Endodermal cell (in vitro differentiated cells): ENCODE data around the gene COPB1. TPM values are rescaled to one million over a fixed set of nuclear protein-coding genes. Genes with fewer than 3 reads are reported as not detected.

Source experiments
- DNase-seq: peaks from one replicate; pipeline ENCODE4 v3.0.0-alpha.2; 2017
- H3K27ac ChIP-seq: 2 replicates; pipeline ENCODE4 v1.5.1; 2013; ENCODE audit warnings: mild to moderate bottlenecking, low read depth, low read length, moderate library complexity
- H3K27me3 ChIP-seq: 2 replicates; pipeline ENCODE4 v1.6.1; 2013; ENCODE audit warnings: mild to moderate bottlenecking, low read length, moderate library complexity; ENCODE audit not compliant: insufficient read depth, control insufficient read depth, poor library complexity, severe bottlenecking
- H3K36me3 ChIP-seq: 2 replicates; pipeline ENCODE4 v1.7.0; 2013; ENCODE audit warnings: mild to moderate bottlenecking, low read length, moderate library complexity; ENCODE audit not compliant: control insufficient read depth, insufficient read depth
- H3K4me1 ChIP-seq: one replicate; pipeline ENCODE4 v1.7.0; 2013; ENCODE audit warnings: low read length; ENCODE audit not compliant: control insufficient read depth, insufficient read depth
- H3K4me3 ChIP-seq: 2 replicates; pipeline ENCODE4 v1.5.1; 2013; ENCODE audit warnings: mild to moderate bottlenecking, low read length, moderate library complexity
- H3K9ac ChIP-seq: 2 replicates; pipeline ENCODE4 v1.6.1; 2013; ENCODE audit warnings: mild to moderate bottlenecking, low read length, moderate library complexity; ENCODE audit not compliant: poor library complexity, severe bottlenecking; ENCODE audit errors: extremely low read depth
- H3K9me3 ChIP-seq: 2 replicates; pipeline ENCODE4 v1.6.1; 2013; ENCODE audit warnings: mild to moderate bottlenecking, low read length, moderate library complexity; ENCODE audit not compliant: control insufficient read depth
- H3K27ac Mint-ChIP-seq: 2 replicates; pipeline ENCODE4 v1.8.0; 2020; ENCODE audit warnings: mixed read lengths
- H3K27me3 Mint-ChIP-seq: 2 replicates; pipeline ENCODE4 v1.8.0; 2021; ENCODE audit warnings: mild to moderate bottlenecking, mixed read lengths; ENCODE audit not compliant: insufficient read depth
- H3K36me3 Mint-ChIP-seq: 2 replicates; pipeline ENCODE4 v1.8.0; 2020; ENCODE audit warnings: low read depth, mixed read lengths
- H3K4me1 Mint-ChIP-seq: 2 replicates; pipeline ENCODE4 v1.8.0; 2020; ENCODE audit warnings: mixed read lengths
- H3K4me3 Mint-ChIP-seq: 2 replicates; pipeline ENCODE4 v1.8.0; 2020; ENCODE audit warnings: mild to moderate bottlenecking, moderate library complexity, mixed read lengths
- H3K9me3 Mint-ChIP-seq: 2 replicates; pipeline ENCODE4 v1.8.0; 2020; ENCODE audit warnings: mild to moderate bottlenecking, mixed read lengths
- WGBS, 2 experiments: methylation state at CpG; one replicate each; pipeline versions ENCODE4 v1.1.5 to v1.1.7; 2013; ENCODE audit warnings: missing lambda C conversion rate in 2 of 2, mixed read lengths in 1 of 2; ENCODE audit not compliant: insufficient coverage in 1 of 2, insufficient read length in 1 of 2; 5-methylcytosine and 5-hydroxymethylcytosine counted together
- total RNA-seq, 2 donors: library from RNA; stranded (reverse); fragmentation: NEBNext Ultra II Directional in 1 of 2; extraction: Animal tissue kit (Norgen Biotek cat#: 25700) in 1 of 2; gene quantifications; 2 replicates in 1 of 2; 3 replicates in 1 of 2; pipeline ENCODE4 v1.2.1, GENCODE V29; 2021
- TF ChIP-seq, protein P1 (sequence below): fragments of 200-600 bp; sonication (generic); conservative IDR thresholded peaks from 2 replicates; pipeline ENCODE4 v1.5.0; 2021; ENCODE audit warnings: antibody characterized with exemption, mild to moderate bottlenecking

COPB1 gene
- total RNA-seq, 2 donors from 2014 or later, result 91.3 to 116 TPM

GRCh38 chr11:14546672-14547071 lies 47.1 kb upstream of the COPB1 start:
- DNase-seq, result no peak
- Mint-ChIP-seq H3K4me1 (peaks cover 12% of the 10 kb centered on the region), H3K27me3 (no peaks in the 10 kb centered on the region), H3K4me3 (no peak overlapping the region), H3K9me3 (no peaks in the 10 kb centered on the region), H3K36me3 (no peaks in the 10 kb centered on the region), H3K27ac (no peak overlapping the region)
- H3K36me3 ChIP-seq, result no peaks in the 10 kb centered on the region
- no peaks in the 10 kb centered on the region for H3K9me3 ChIP-seq
- TF ChIP-seq, protein P1, sequence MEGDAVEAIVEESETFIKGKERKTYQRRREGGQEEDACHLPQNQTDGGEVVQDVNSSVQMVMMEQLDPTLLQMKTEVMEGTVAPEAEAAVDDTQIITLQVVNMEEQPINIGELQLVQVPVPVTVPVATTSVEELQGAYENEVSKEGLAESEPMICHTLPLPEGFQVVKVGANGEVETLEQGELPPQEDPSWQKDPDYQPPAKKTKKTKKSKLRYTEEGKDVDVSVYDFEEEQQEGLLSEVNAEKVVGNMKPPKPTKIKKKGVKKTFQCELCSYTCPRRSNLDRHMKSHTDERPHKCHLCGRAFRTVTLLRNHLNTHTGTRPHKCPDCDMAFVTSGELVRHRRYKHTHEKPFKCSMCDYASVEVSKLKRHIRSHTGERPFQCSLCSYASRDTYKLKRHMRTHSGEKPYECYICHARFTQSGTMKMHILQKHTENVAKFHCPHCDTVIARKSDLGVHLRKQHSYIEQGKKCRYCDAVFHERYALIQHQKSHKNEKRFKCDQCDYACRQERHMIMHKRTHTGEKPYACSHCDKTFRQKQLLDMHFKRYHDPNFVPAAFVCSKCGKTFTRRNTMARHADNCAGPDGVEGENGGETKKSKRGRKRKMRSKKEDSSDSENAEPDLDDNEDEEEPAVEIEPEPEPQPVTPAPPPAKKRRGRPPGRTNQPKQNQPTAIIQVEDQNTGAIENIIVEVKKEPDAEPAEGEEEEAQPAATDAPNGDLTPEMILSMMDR, result no peak
- H3K9ac ChIP-seq, result no peak overlapping the region
- H3K4me1 ChIP-seq, result peaks cover 10% of the 10 kb centered on the region
- no peak overlapping the region for H3K4me3 ChIP-seq
- no peak overlapping the region for H3K27ac ChIP-seq
- no peaks in the 10 kb centered on the region for H3K27me3 ChIP-seq

DNA sequence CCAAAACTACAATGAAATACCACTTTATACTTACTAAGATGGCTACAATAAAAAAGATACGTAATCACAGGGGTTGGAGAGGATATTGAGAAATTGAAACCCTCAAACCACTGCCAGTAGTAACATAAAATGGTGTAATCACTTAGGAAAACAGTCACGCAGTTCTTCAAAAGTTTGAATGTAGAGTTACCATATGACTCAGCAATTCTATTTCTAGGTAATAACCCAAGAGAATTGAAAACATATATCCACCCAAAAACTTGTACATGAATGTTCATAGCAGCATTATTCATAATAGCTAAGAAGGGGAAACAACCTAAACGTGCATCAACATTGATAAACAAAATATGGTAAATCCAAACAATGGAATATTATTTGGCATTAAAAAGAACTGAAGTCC lies 45.0 kb upstream of the COPB1 start:
- WGBS, 2 experiments, result 94 to 100% methylated on average over 2 to 3 of the region's 3 CpGs
- Histone ChIP-seq H3K27ac (no peak overlapping the region), H3K4me1 (no peaks in the 10 kb centered on the region), H3K9me3 (no peaks in the 10 kb centered on the region), H3K36me3 (no peaks in the 10 kb centered on the region), H3K9ac (no peak overlapping the region), H3K4me3 (no peak overlapping the region), H3K27me3 (no peaks in the 10 kb centered on the region)
- Mint-ChIP-seq H3K27me3 (peaks cover 4% of the 10 kb centered on the region), H3K36me3 (no peaks in the 10 kb centered on the region), H3K27ac (no peak overlapping the region), H3K9me3 (no peaks in the 10 kb centered on the region), H3K4me3 (no peak overlapping the region), H3K4me1 (peaks cover 9% of the 10 kb centered on the region)
- DNase-seq, result no peak
- TF ChIP-seq, protein P1, result no peak

GRCh38 chr11:14543260-14543659 lies 43.6 kb upstream of the COPB1 start:
- H3K9me3 Mint-ChIP-seq, result no peaks in the 10 kb centered on the region
- no peak overlapping the region for H3K27ac Mint-ChIP-seq
- H3K36me3 Mint-ChIP-seq, result no peaks in the 10 kb centered on the region
- no CpG with 5 or more reads among the region's 1 CpG for WGBS, 2 experiments
- no peak overlapping the region for H3K4me3 Mint-ChIP-seq
- Histone ChIP-seq H3K9ac (no peak overlapping the region), H3K27me3 (no peaks in the 10 kb centered on the region), H3K4me3 (no peak overlapping the region), H3K9me3 (no peaks in the 10 kb centered on the region), H3K4me1 (no peaks in the 10 kb centered on the region), H3K27ac (no peak overlapping the region), H3K36me3 (no peaks in the 10 kb centered on the region)
- H3K27me3 Mint-ChIP-seq, result peaks cover 4% of the 10 kb centered on the region
- TF ChIP-seq, protein P1, result no peak
- no peak for DNase-seq
- H3K4me1 Mint-ChIP-seq, result peaks cover 9% of the 10 kb centered on the region
